MM.1S (cell line): ENCODE measurements around the gene AVL9.
A peak's percentile ranks its signal among the peaks of the same experiment; 100 is the strongest.

ENCODE experiments used
- DNase-seq: peaks from one replicate; pipeline ENCODE4 v3.0.0-alpha.2; 2015
- H2AFZ ChIP-seq: fragments of 300-600 bp; sonication (generic); 2 replicates; pipeline ENCODE4 v1.6.0; 2016; ENCODE audit warnings: antibody characterized with exemption, low read length
- H3F3A ChIP-seq: fragments of 300-600 bp; sonication (generic); 2 replicates; pipeline ENCODE4 v1.6.1; 2016; ENCODE audit warnings: mild to moderate bottlenecking, antibody characterized with exemption, low read length, moderate library complexity, mixed read lengths; ENCODE audit not compliant: insufficient read depth
- H3K27ac ChIP-seq: fragments of 300-600 bp; sonication (generic); 2 replicates; pipeline ENCODE4 v1.5.1; 2016; ENCODE audit warnings: mild to moderate bottlenecking, low read length
- H3K27me3 ChIP-seq: fragments of 300-600 bp; sonication (generic); replicated peaks from 2 replicates; pipeline ENCODE4 v1.6.0; 2016; ENCODE audit warnings: low read length; ENCODE audit not compliant: insufficient read depth
- H3K36me3 ChIP-seq: fragments of 300-600 bp; sonication (generic); replicated peaks from 2 replicates; pipeline ENCODE4 v1.6.1; 2016; ENCODE audit warnings: mild to moderate bottlenecking, low read length, mixed read lengths; ENCODE audit not compliant: insufficient read depth
- H3K4me1 ChIP-seq: fragments of 300-600 bp; sonication (generic); 2 replicates; pipeline ENCODE4 v1.6.1; 2016; ENCODE audit warnings: low read length, mixed read lengths
- H3K4me2 ChIP-seq: fragments of 300-600 bp; sonication (generic); 2 replicates; pipeline ENCODE4 v1.6.0; 2016; ENCODE audit warnings: low read depth, low read length
- H3K4me3 ChIP-seq: fragments of 300-600 bp; sonication (generic); 2 replicates; pipeline ENCODE4 v1.5.1; 2016; ENCODE audit warnings: low read length, mixed read lengths
- H3K79me2 ChIP-seq: fragments of 300-600 bp; sonication (generic); 2 replicates; pipeline ENCODE4 v1.6.1; 2016; ENCODE audit warnings: mixed run types, low read length, mixed read lengths
- H3K9ac ChIP-seq: fragments of 300-600 bp; sonication (generic); 2 replicates; pipeline ENCODE4 v1.6.1; 2016; ENCODE audit warnings: low read length, mixed read lengths
- H3K9me2 ChIP-seq: fragments of 300-600 bp; sonication (generic); replicated peaks from 2 replicates; pipeline ENCODE4 v1.6.1; 2016; ENCODE audit warnings: mild to moderate bottlenecking, low read length, mixed read lengths; ENCODE audit not compliant: insufficient read depth
- H3K9me3 ChIP-seq: fragments of 300-600 bp; sonication (generic); replicated peaks from 2 replicates; pipeline ENCODE4 v1.6.1; 2016; ENCODE audit warnings: mild to moderate bottlenecking, low read length, mixed read lengths; ENCODE audit not compliant: insufficient read depth
- H4K20me1 ChIP-seq: fragments of 300-600 bp; sonication (generic); 2 replicates; pipeline ENCODE4 v1.6.1; 2016; ENCODE audit warnings: mild to moderate bottlenecking, low read length, moderate library complexity, mixed read lengths; ENCODE audit not compliant: insufficient read depth
- CTCF ChIP-seq: fragments of 300-600 bp; sonication (generic); IDR thresholded peaks from 2 replicates; pipeline ENCODE4 v1.5.1; 2016; ENCODE audit warnings: antibody characterized with exemption, low read length, mixed read lengths
- EZH2 ChIP-seq: fragments of 300-600 bp; sonication (generic); optimal IDR thresholded peaks from 2 replicates; pipeline ENCODE3; 2017; ENCODE audit warnings: low read depth, mild to moderate bottlenecking, antibody characterized with exemption, low read length, mixed read lengths
- EZH2phosphoT487 ChIP-seq: fragments of 300-600 bp; sonication (generic); IDR thresholded peaks from 2 replicates; pipeline ENCODE4 v1.6.1; 2018; ENCODE audit warnings: antibody characterized with exemption, low read length

AVL9 gene

GRCh38 chr7:32495298-32496051 lies at the start of gene AVL9:
Gene AVL9 (plus strand): TSS chr7:32495489. CDS start chr7:32495710, 221 bp downstream.
- H3K9ac ChIP-seq: peak within 1 kb of the TSS; percentile 92
- no peaks in the 10 kb centered on the region for H3K9me3 ChIP-seq
- H3F3A ChIP-seq: peaks cover 11% of the 10 kb centered on the region
- H4K20me1 ChIP-seq: no peaks in the 10 kb centered on the region
- H3K27me3 ChIP-seq: no peaks in the 10 kb centered on the region
- H2AFZ ChIP-seq: peak within 1 kb of the TSS; percentile 96
- peaks cover 9% of the 10 kb centered on the region; the same call in 1 of the 2 replicates for H3K4me1 ChIP-seq
- peak within 1 kb of the TSS; percentile 93 for H3K4me2 ChIP-seq
- peak within 1 kb of the TSS; percentile 74 for H3K27ac ChIP-seq
- peaks cover 50% of the 10 kb centered on the region for H3K79me2 ChIP-seq
- peak within 1 kb of the TSS; percentile 89 for H3K4me3 ChIP-seq
- DNase-seq: peak; percentile 95
- H3K9me2 ChIP-seq: no peaks in the 10 kb centered on the region
- H3K36me3 ChIP-seq: no peaks in the 10 kb centered on the region
- TF ChIP-seq EZH2phosphoT487 (no peak), CTCF (no peak), EZH2 (no peak)

- Histone ChIP-seq H3K9me2 (no peaks in the 10 kb centered on the region), H3K27ac (no peak overlapping the region), H3K9ac (no peak overlapping the region), H2AFZ (no peak overlapping the region), H3K79me2 (no peaks in the 10 kb centered on the region), H3K4me1 (no peaks in the 10 kb centered on the region), H3K9me3 (no peaks in the 10 kb centered on the region), H3F3A (no peaks in the 10 kb centered on the region), H3K27me3 (no peaks in the 10 kb centered on the region), H3K4me2 (no peak overlapping the region), H3K4me3 (no peak overlapping the region), H3K36me3 (no peaks in the 10 kb centered on the region), H4K20me1 (no peaks in the 10 kb centered on the region)
- no peak for TF ChIP-seq CTCF
- TF ChIP-seq EZH2: no peak
- no peak for TF ChIP-seq EZH2phosphoT487
- no peak for DNase-seq
These were observed 48.1 kb upstream of the AVL9 start for GRCh38 chr7:32447218-32447617.

GRCh38 chr7:32453341-32454011 lies 41.8 kb upstream of the AVL9 start:
- Histone ChIP-seq H3K4me3 (no peak overlapping the region), H3K9me2 (no peaks in the 10 kb centered on the region), H3F3A (no peaks in the 10 kb centered on the region), H3K9ac (no peak overlapping the region), H3K36me3 (no peaks in the 10 kb centered on the region), H3K9me3 (no peaks in the 10 kb centered on the region), H3K27ac (no peak overlapping the region), H3K4me1 (no peaks in the 10 kb centered on the region), H3K27me3 (no peaks in the 10 kb centered on the region), H3K4me2 (no peak overlapping the region), H3K79me2 (no peaks in the 10 kb centered on the region), H4K20me1 (no peaks in the 10 kb centered on the region), H2AFZ (no peak overlapping the region)
- TF ChIP-seq EZH2: no peak
- no peak for TF ChIP-seq EZH2phosphoT487
- TF ChIP-seq CTCF: no peak
- no peak for DNase-seq
